K562 (cell line): ENCODE data around the gene PLCG2. TPM values are rescaled to one million over a fixed set of nuclear protein-coding genes. Genes with fewer than 3 reads are reported as not detected.

Experiments used
- ATAC-seq: fragments of 200-7000 bp; cut with Tn5 transposase; 3 replicates; pipeline ENCODE4 v1.9.1; 2020; ENCODE audit warnings: moderate library complexity
- BruUV-seq: library from RNA; stranded (reverse); fragments of 400-500 nt; replicated peaks from 2 replicates; lab custom pipeline; 2021; lab: Mats Ljungman, UMichigan
- CTCF ChIA-PET: fragments of 300-600 bp; formaldehyde crosslinking; extraction: SDS; loops from one replicate; lab custom pipeline; 2021; ENCODE audit warnings: low intra/inter-chr PET ratio; lab: Yijun Ruan, JAX
- POLR2A ChIA-PET: fragments of 300-600, 350-650 bp; sonication (Branson Sonifier 250); formaldehyde crosslinking; extraction: SDS; loops from one replicate; lab custom pipeline; 2021; ENCODE audit warnings: antibody characterized with exemption, inconsistent platforms; lab: Yijun Ruan, JAX
- DNase-seq, 4 experiments: peaks; one replicate each; pipeline versions ENCODE4 v3.0.0 to v3.0.0-alpha.2; 2011 to 2018; ENCODE audit warnings: low spot score in 3 of 4, mixed read lengths in 3 of 4; ENCODE audit errors: extremely low read depth in 1 of 4
- FAIRE-seq: peaks from 2 replicates; lab custom pipeline; 2011; peaks lifted over from hg19 to GRCh38; lab: Jason Lieb, UNC
- H2AFZ ChIP-seq: 2 replicates; pipeline ENCODE4 v1.6.0; 2011; ENCODE audit warnings: low read depth, low read length, control low read depth, inconsistent platforms
- H3K27ac ChIP-seq: fragments of 200-600 bp; 3 replicates; pipeline ENCODE4 v1.8.0; 2011; ENCODE audit warnings: low read depth, mild to moderate bottlenecking, control low read depth, inconsistent platforms, low read length, moderate library complexity, mixed read lengths; ENCODE audit errors: extremely low read depth
- H3K27me3 ChIP-seq, 2 experiments: fragments of 300-600 bp in 1 of 2; 2 replicates in 1 of 2; 3 replicates in 1 of 2; pipeline versions ENCODE4 v1.6.0 to v1.8.0; 2011; ENCODE audit warnings: inconsistent platforms in 2 of 2, low read length in 2 of 2, mild to moderate bottlenecking in 1 of 2, mixed read lengths in 1 of 2, moderate library complexity in 1 of 2; ENCODE audit not compliant: control insufficient read depth in 2 of 2, insufficient read depth in 2 of 2
- H3K36me3 ChIP-seq: fragments of 300-600 bp; 3 replicates; pipeline ENCODE4 v1.8.0; 2011; ENCODE audit warnings: mild to moderate bottlenecking, low read length, inconsistent platforms; ENCODE audit not compliant: control insufficient read depth, insufficient read depth
- H3K4me1 ChIP-seq, 2 experiments: fragments of 200-600 bp in 1 of 2; replicated peaks in 1 of 2; 2 replicates in 1 of 2; 3 replicates in 1 of 2; pipeline versions ENCODE4 v1.5.1 to v1.8.0; 2011; ENCODE audit warnings: inconsistent platforms in 2 of 2, low read length in 2 of 2, mild to moderate bottlenecking in 1 of 2, mixed read lengths in 1 of 2, moderate library complexity in 1 of 2; ENCODE audit not compliant: control insufficient read depth in 2 of 2, insufficient read depth in 2 of 2
- H3K4me2 ChIP-seq: 2 replicates; pipeline ENCODE4 v1.6.1; 2011; ENCODE audit warnings: low read length, control low read depth, inconsistent platforms, mixed read lengths; ENCODE audit not compliant: insufficient read depth
- H3K4me3 ChIP-seq: fragments of 200-600 bp; sonication (generic), shearing (Covaris generic); 2 replicates; pipeline ENCODE4 v1.5.1; 2016; ENCODE audit warnings: control low read depth, inconsistent platforms
- H3K79me2 ChIP-seq: fragments of 200-600 bp; 3 replicates; pipeline ENCODE4 v1.8.0; 2011; ENCODE audit warnings: low read length, inconsistent platforms; ENCODE audit not compliant: control insufficient read depth, insufficient read depth
- H3K9ac ChIP-seq, 2 experiments: 2 replicates each; pipeline versions ENCODE4 v1.6.0 to v1.6.1; 2011; ENCODE audit warnings: low read depth in 2 of 2, low read length in 2 of 2, control low read depth in 1 of 2, inconsistent platforms in 1 of 2, mild to moderate bottlenecking in 1 of 2, mixed read lengths in 1 of 2; ENCODE audit not compliant: insufficient read depth in 1 of 2
- H3K9me1 ChIP-seq: one replicate; pipeline ENCODE4 v1.6.0; 2011; ENCODE audit warnings: inconsistent platforms, mild to moderate bottlenecking, low read length, moderate library complexity; ENCODE audit not compliant: control insufficient read depth, insufficient read depth
- H3K9me3 ChIP-seq: replicated peaks from 2 replicates; pipeline ENCODE4 v1.5.1; 2011; ENCODE audit warnings: low read depth, low read length, inconsistent platforms; ENCODE audit not compliant: control insufficient read depth, insufficient read depth
- H4K20me1 ChIP-seq: replicated peaks from 2 replicates; pipeline ENCODE4 v1.6.1; 2011; ENCODE audit warnings: low read length, inconsistent platforms, mixed read lengths; ENCODE audit not compliant: control insufficient read depth, insufficient read depth
- CAMTA2 ChIP-seq: fragments of 250-450 bp; sonication (Bioruptor Pico); conservative IDR thresholded peaks from 2 replicates; pipeline ENCODE4 v1.5.1; 2022
- CREM ChIP-seq: IDR thresholded peaks from 2 replicates; pipeline ENCODE4 v1.6.1; 2014; ENCODE audit warnings: antibody characterized with exemption, low read depth
- ELF4 ChIP-seq: fragments of 450-650 bp; formaldehyde crosslinking; IDR thresholded peaks from 2 replicates; pipeline ENCODE4 v1.4.0; 2022; ENCODE audit warnings: missing genetic modification characterization
- FOS ChIP-seq: IDR thresholded peaks from 3 replicates; pipeline ENCODE4 v1.6.1; 2011; ENCODE audit not compliant: insufficient read length; ENCODE audit errors: extremely low read depth
- GABPA ChIP-seq: fragments of 200-800 bp; sonication (Bioruptor generic); conservative IDR thresholded peaks from 2 replicates; pipeline ENCODE4 v1.6.1; 2016; ENCODE audit warnings: low read depth, missing genetic modification characterization, missing compliant biosample characterization
- HNRNPL ChIP-seq: fragments of 200-400 bp; formaldehyde crosslinking; IDR thresholded peaks from 2 replicates; pipeline ENCODE4 v1.6.1; 2017; ENCODE audit warnings: low read depth, mild to moderate bottlenecking, low read length
- KLF1 ChIP-seq: fragments of 450-650 bp; IDR thresholded peaks from 2 replicates; pipeline ENCODE4 v1.6.1; 2016; ENCODE audit warnings: missing genetic modification characterization, missing compliant biosample characterization
- SRSF1 ChIP-seq: fragments of 200-400 bp; formaldehyde crosslinking; IDR thresholded peaks from 2 replicates; pipeline ENCODE4 v1.6.1; 2017; ENCODE audit warnings: mild to moderate bottlenecking, low read depth, low read length, moderate library complexity
- ZBTB7A ChIP-seq: IDR thresholded peaks from 2 replicates; pipeline ENCODE4 v1.6.1; 2011; ENCODE audit warnings: low read depth, mild to moderate bottlenecking, low read length, moderate library complexity, borderline replicate concordance; ENCODE audit not compliant: control insufficient read depth
- ZNF134 ChIP-seq: fragments of 250-450 bp; sonication (Bioruptor Pico); conservative IDR thresholded peaks from 2 replicates; pipeline ENCODE4 v1.4.0; 2020
- ZNF41 ChIP-seq: fragments of 250-450 bp; sonication (Bioruptor Pico); conservative IDR thresholded peaks from 2 replicates; pipeline ENCODE4 v1.4.0; 2020; ENCODE audit warnings: mild to moderate bottlenecking
- ZNF584 ChIP-seq: fragments of 200-800 bp; sonication (Bioruptor generic); IDR thresholded peaks from 2 replicates; pipeline ENCODE4 v1.6.1; 2016; ENCODE audit warnings: low read depth, mild to moderate bottlenecking, missing genetic modification characterization, missing compliant biosample characterization
- ZNF668 ChIP-seq: fragments of 250-450 bp; sonication (Bioruptor Pico); IDR thresholded peaks from 2 replicates; pipeline ENCODE4 v1.8.0; 2022; ENCODE audit warnings: mild to moderate bottlenecking, inconsistent platforms
- ZNF696 ChIP-seq: fragments of 250-450 bp; sonication (Bioruptor Pico); conservative IDR thresholded peaks from 2 replicates; pipeline ENCODE4 v1.4.0; 2020; ENCODE audit warnings: mild to moderate bottlenecking, moderate library complexity
- WGBS: fragments of 100-300 bp; shearing (Covaris generic); methylation state at CpG from one replicate; pipeline ENCODE4 v1.1.6; 2016; ENCODE audit warnings: low coverage, mixed read lengths; ENCODE audit not compliant: insufficient coverage; ENCODE audit errors: missing lambda C conversion rate; 5-methylcytosine and 5-hydroxymethylcytosine counted together
- in situ Hi-C: fragments of 300-500 bp; cut with MboI; formaldehyde crosslinking; loops from 4 replicates; pipeline ENCODE4 v1.15.0; 2018; ENCODE audit warnings: inconsistent platforms, mixed read lengths
- intact Hi-C: fragments of 100-400 bp; cut with micrococcal nuclease; formaldehyde crosslinking; loops from 2 replicates; pipeline ENCODE4 v1.14.2; 2022
- polyA plus RNA-seq, 8 experiments: library from polyadenylated mRNA; depleted of rRNA in 4 of 8; stranded (reverse) in 5 of 8; unstranded in 3 of 8; fragments of >200 nt; fragmentation: Nextera tagmentation in 2 of 8; fragmentation: Illumina TruSeq in 1 of 8; extraction: Ambion mirVana in 2 of 8; extraction: Trizol in 1 of 8; gene quantifications; 2 replicates each; pipeline versions ENCODE4 v1.2.1 to v1.2.3, GENCODE V29; 2011 to 2014; ENCODE audit warnings: inconsistent platforms in 1 of 8, missing spikeins in 1 of 8
- total RNA-seq, 7 experiments: library from RNA; depleted of rRNA in 6 of 7; stranded (reverse); fragments of >200 nt in 6 of 7; fragmentation: Illumina TruSeq in 2 of 7; extraction: Trizol in 2 of 7; gene quantifications; 2 replicates each; pipeline versions ENCODE4 v1.2.1 to v1.2.3, GENCODE V29; 2011 to 2021; ENCODE audit warnings: low replicate concordance in 1 of 7
- TF ChIP-seq, protein P1 (sequence below): sonication (generic); formaldehyde crosslinking; IDR thresholded peaks from 2 replicates; pipeline ENCODE4 v1.8.1; 2023; ENCODE audit warnings: missing genetic modification reagents, mild to moderate bottlenecking, borderline replicate concordance
- TF ChIP-seq, protein P2 (sequence below): fragments of 450-650 bp; IDR thresholded peaks from 2 replicates; pipeline ENCODE4 v1.6.1; 2017; ENCODE audit warnings: mild to moderate bottlenecking, moderate library complexity
- TF ChIP-seq, protein P3 (sequence below): sonication (generic); formaldehyde crosslinking; IDR thresholded peaks from 2 replicates; pipeline ENCODE4 v1.4.0; 2020; ENCODE audit warnings: mild to moderate bottlenecking, missing genetic modification reagents

The PLCG2 gene
- total and polyA plus RNA-seq, 9 of the 15 experiments (the other 6 are each of a cell fraction or from before 2014, with no cell fraction given): 0.94 to 7.1 (median 3.1) TPM

DNA sequence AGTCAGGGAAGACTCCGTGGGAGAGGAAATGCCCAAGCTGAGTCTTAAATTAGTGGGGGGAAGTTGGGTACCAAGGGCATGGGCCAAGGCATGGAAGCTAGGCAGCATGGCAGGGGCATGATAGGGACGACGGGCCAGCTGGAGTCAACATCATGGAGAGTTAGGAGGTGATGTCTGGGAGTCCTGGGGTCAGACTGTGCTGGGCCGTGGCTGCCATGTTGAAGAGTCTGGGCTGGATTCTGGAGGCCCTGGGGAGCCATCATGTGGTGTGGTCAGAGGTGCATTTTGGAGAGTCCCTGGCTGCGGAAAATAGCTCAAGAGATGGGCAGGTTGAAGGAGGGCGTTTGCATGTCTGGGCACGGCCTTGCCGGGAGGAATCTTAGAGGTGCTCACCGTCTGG, 146.9 kb downstream of the PLCG2 start:
- in situ Hi-C loops: no loop called here

More for the DNA sequence above, 146.9 kb downstream of the PLCG2 start:
- ChIA-PET CTCF (no interaction called here), POLR2A (no interaction called here)
- Histone ChIP-seq H3K79me2 (no peaks in the 10 kb centered on the region), H3K36me3 (no peaks in the 10 kb centered on the region), H3K9me1 (no peaks in the 10 kb centered on the region), H3K4me3 (no peak overlapping the region), H3K9ac (no peak overlapping the region), H3K4me2 (no peak overlapping the region), H3K9me3 (no peaks in the 10 kb centered on the region), H4K20me1 (no peaks in the 10 kb centered on the region), H2AFZ (no peak overlapping the region), H3K4me1 (peaks cover 5 to 10% of the 10 kb centered on the region in 2 experiments; a peak in 3 of 5 replicates), H3K27me3 (peaks cover 32 to 50% of the 10 kb centered on the region in 2 experiments; a peak in 4 of 5 replicates), H3K27ac (no peak overlapping the region)
- FAIRE-seq (no peak), DNase-seq (no peak), ATAC-seq (no peak)
- TF ChIP-seq ZNF134 (CRISPR knock-in tag) (no peak), CREM (no peak), ZNF668 (CRISPR knock-in tag) (no peak), KLF1 (tag) (no peak), ZNF584 (no peak), ELF4 (CRISPR knock-in tag) (no peak), ZNF41 (CRISPR knock-in tag) (no peak), CAMTA2 (CRISPR knock-in tag) (no peak), ZNF696 (CRISPR knock-in tag) (no peak), ZBTB7A (no peak), FOS (no peak), SRSF1 (no peak), GABPA (tag) (no peak), HNRNPL (no peak)
- TF ChIP-seq, protein P1, sequence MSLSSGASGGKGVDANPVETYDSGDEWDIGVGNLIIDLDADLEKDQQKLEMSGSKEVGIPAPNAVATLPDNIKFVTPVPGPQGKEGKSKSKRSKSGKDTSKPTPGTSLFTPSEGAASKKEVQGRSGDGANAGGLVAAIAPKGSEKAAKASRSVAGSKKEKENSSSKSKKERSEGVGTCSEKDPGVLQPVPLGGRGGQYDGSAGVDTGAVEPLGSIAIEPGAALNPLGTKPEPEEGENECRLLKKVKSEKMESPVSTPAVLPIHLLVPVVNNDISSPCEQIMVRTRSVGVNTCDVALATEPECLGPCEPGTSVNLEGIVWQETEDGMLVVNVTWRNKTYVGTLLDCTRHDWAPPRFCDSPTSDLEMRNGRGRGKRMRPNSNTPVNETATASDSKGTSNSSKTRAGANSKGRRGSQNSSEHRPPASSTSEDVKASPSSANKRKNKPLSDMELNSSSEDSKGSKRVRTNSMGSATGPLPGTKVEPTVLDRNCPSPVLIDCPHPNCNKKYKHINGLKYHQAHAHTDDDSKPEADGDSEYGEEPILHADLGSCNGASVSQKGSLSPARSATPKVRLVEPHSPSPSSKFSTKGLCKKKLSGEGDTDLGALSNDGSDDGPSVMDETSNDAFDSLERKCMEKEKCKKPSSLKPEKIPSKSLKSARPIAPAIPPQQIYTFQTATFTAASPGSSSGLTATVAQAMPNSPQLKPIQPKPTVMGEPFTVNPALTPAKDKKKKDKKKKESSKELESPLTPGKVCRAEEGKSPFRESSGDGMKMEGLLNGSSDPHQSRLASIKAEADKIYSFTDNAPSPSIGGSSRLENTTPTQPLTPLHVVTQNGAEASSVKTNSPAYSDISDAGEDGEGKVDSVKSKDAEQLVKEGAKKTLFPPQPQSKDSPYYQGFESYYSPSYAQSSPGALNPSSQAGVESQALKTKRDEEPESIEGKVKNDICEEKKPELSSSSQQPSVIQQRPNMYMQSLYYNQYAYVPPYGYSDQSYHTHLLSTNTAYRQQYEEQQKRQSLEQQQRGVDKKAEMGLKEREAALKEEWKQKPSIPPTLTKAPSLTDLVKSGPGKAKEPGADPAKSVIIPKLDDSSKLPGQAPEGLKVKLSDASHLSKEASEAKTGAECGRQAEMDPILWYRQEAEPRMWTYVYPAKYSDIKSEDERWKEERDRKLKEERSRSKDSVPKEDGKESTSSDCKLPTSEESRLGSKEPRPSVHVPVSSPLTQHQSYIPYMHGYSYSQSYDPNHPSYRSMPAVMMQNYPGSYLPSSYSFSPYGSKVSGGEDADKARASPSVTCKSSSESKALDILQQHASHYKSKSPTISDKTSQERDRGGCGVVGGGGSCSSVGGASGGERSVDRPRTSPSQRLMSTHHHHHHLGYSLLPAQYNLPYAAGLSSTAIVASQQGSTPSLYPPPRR (CRISPR knock-in tag): no peak
- TF ChIP-seq, protein P2, sequence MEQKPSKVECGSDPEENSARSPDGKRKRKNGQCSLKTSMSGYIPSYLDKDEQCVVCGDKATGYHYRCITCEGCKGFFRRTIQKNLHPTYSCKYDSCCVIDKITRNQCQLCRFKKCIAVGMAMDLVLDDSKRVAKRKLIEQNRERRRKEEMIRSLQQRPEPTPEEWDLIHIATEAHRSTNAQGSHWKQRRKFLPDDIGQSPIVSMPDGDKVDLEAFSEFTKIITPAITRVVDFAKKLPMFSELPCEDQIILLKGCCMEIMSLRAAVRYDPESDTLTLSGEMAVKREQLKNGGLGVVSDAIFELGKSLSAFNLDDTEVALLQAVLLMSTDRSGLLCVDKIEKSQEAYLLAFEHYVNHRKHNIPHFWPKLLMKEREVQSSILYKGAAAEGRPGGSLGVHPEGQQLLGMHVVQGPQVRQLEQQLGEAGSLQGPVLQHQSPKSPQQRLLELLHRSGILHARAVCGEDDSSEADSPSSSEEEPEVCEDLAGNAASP: no peak
- TF ChIP-seq, protein P3, sequence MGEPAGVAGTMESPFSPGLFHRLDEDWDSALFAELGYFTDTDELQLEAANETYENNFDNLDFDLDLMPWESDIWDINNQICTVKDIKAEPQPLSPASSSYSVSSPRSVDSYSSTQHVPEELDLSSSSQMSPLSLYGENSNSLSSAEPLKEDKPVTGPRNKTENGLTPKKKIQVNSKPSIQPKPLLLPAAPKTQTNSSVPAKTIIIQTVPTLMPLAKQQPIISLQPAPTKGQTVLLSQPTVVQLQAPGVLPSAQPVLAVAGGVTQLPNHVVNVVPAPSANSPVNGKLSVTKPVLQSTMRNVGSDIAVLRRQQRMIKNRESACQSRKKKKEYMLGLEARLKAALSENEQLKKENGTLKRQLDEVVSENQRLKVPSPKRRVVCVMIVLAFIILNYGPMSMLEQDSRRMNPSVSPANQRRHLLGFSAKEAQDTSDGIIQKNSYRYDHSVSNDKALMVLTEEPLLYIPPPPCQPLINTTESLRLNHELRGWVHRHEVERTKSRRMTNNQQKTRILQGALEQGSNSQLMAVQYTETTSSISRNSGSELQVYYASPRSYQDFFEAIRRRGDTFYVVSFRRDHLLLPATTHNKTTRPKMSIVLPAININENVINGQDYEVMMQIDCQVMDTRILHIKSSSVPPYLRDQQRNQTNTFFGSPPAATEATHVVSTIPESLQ (CRISPR knock-in tag): no peak
- WGBS: under 1% methylated on average over 9 of the region's 9 CpGs
- no TSS peak for BruUV-seq
- intact Hi-C loops: no loop called here
